ENCODE measurements around the gene ZFYVE28. TPM values are rescaled to one million over a fixed set of nuclear protein-coding genes. Genes with fewer than 3 reads are reported as not detected.

ZFYVE28 gene
- total and polyA plus RNA-seq, 2 of the 8 experiments (the other 6 are each of a cell fraction or from before 2014, with no cell fraction given): 1.7 to 4.9 TPM

DNA sequence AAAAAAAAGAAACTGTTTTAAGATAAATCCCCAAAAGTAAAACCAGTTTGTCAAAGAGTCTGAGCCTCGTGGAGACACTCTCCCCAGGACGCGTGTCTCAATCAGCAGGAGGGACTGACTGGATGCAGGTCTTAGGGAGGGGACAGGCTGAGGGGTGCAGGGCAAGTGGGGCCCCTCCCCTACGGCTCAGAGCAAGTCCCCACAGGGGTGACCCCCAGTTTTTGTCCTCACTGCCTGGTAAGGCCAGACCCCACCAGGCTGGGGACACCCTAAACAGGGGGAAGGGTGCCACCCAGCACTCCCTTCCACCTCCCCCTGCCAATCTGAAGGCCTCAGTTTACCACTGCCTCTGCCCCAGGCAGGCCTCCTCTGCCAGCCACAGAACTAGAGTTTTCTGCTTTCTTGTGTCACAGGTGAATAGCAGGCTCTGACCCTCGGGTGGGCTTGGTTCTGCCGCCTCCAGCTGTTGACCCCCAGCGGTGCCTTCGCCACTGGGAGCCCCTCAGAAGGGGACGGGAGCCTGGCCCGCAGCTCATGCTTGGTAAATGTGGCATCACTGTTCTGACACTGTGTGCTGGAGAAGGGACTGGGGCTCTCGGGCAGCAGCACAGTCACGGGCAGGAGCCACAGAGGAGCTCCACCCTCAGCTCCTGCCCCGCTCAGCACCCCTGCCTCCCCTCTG is 86.8 kb downstream of the ZFYVE28 start:
- H3K9ac ChIP-seq (replicated peaks in 1 of 4; ENCODE audit: extremely low read depth in 1 of 4, low read depth in 3 of 4, low read length in 3 of 4): no peak overlapping the region
- H3K9me3 ChIP-seq (ENCODE audit: insufficient read depth in 2 of 2, low read depth in 1 of 2, low read length in 1 of 2): no peaks in the 10 kb centered on the region
- no peak overlapping the region for H3K18ac ChIP-seq (ENCODE audit: extremely low read depth, low read length)
- DNase-seq (ENCODE audit: low read depth in 1 of 2, low spot score in 2 of 2) (no peak), FAIRE-seq (no peak)
- 92% methylated on average over 13 of the region's 13 CpGs; no CpG with 5 or more reads in 1 of the 2 experiments for WGBS, 2 experiments (ENCODE audit: extremely low coverage in 1 of 2, insufficient coverage in 1 of 2, insufficient read length in 1 of 2, insufficient replicate concordance in 2 of 2, low coverage in 1 of 2, low lambda C conversion rate in 2 of 2, missing lambda C conversion rate in 1 of 2)
- peaks cover 2% of the 10 kb centered on the region; the same call in 1 of the 2 replicates for H3K23me2 ChIP-seq (ENCODE audit: low read depth, low read length)
- POLR2A ChIA-PET (ENCODE audit: partially characterized antibody): interaction anchor here (0.8 to 1.3 kb wide), 2 partner anchors 14 to 81 kb away, joined by 3 read pairs; no protein-coding TSS in a partner anchor
- H3K27me3 ChIP-seq (replicated peaks in 1 of 4; ENCODE audit: control insufficient read depth in 3 of 4, extremely low read depth in 1 of 4, insufficient read depth in 3 of 4, low read length in 3 of 4): no peaks in the 10 kb centered on the region
- H3K4me2 ChIP-seq (ENCODE audit: insufficient read depth in 1 of 2, low read depth in 2 of 2, low read length in 2 of 2): no peak overlapping the region
- H3K79me1 ChIP-seq (ENCODE audit: low read depth, low read length): no peaks in the 10 kb centered on the region
- no peaks in the 10 kb centered on the region for H3K36me3 ChIP-seq (ENCODE audit: control insufficient read depth in 2 of 4, insufficient read depth in 4 of 4, low read length in 3 of 4)
- no peak overlapping the region for H3K23ac ChIP-seq (ENCODE audit: insufficient read length)
- no peak overlapping the region for H2BK20ac ChIP-seq (ENCODE audit: low read length)
- no peak overlapping the region for H3K4me3 ChIP-seq (ENCODE audit: extremely low read depth in 1 of 4, insufficient read depth in 2 of 4, low read depth in 3 of 4, low read length in 4 of 4)
- H3K56ac ChIP-seq (replicated peaks; ENCODE audit: insufficient read length, low read depth, low read length): no peak overlapping the region
- H2BK12ac ChIP-seq (ENCODE audit: low read depth, low read length): 0 out of 2 replicates have a peak overlapping the region, but pooled peaks have one; percentile 9
- no peak overlapping the region for H4K8ac ChIP-seq (ENCODE audit: extremely low read depth, insufficient read depth, low read length)
- no peak overlapping the region for H2BK15ac ChIP-seq (ENCODE audit: low read length)
- no peak overlapping the region for H4K5ac ChIP-seq (ENCODE audit: insufficient read length, low read depth, low read length)
- CTCF ChIA-PET (ENCODE audit: partially characterized antibody): interaction anchor here (0.7 to 1.1 kb wide), 3 partner anchors 12 to 112 kb away, joined by 3 to 4 read pairs (median 3); no protein-coding TSS in a partner anchor
- H3K79me2 ChIP-seq (ENCODE audit: control insufficient read depth in 1 of 2, insufficient read depth in 2 of 2, low read length in 2 of 2): no peaks in the 10 kb centered on the region
- H2AFZ ChIP-seq (ENCODE audit: low read length): no peak overlapping the region
- no peak overlapping the region for H3K14ac ChIP-seq (ENCODE audit: insufficient read length)
- H3K27ac ChIP-seq (ENCODE audit: low read depth, low read length): no peak overlapping the region
- peaks cover 0 to 7% (median 3%) of the 10 kb centered on the region in 4 experiments; a peak in 3 of 7 replicates for H3K4me1 ChIP-seq (replicated peaks in 1 of 4; ENCODE audit: control insufficient read depth in 3 of 4, insufficient read depth in 4 of 4, low read length in 3 of 4)
- H4K91ac ChIP-seq (replicated peaks; ENCODE audit: insufficient read length, low read length): no peak overlapping the region
- H3K4ac ChIP-seq (replicated peaks; ENCODE audit: insufficient read length, low read depth, low read length): no peak overlapping the region
- no peak overlapping the region for H2BK5ac ChIP-seq (ENCODE audit: low read depth, low read length)
- H2AK5ac ChIP-seq (ENCODE audit: low read depth, low read length): no peak overlapping the region
- no peak overlapping the region for H2BK120ac ChIP-seq (replicated peaks; ENCODE audit: low read depth, low read length)
- H4K20me1 ChIP-seq (replicated peaks in 1 of 2; ENCODE audit: control insufficient read depth in 1 of 2, insufficient read depth in 2 of 2, low read length in 2 of 2): no peaks in the 10 kb centered on the region
- TF ChIP-seq HDAC6 (IDR thresholded peaks at IDR 0.05; ENCODE audit: low read depth, low read length) (no peak), EGR1 (IDR thresholded peaks at IDR 0.05; ENCODE audit: borderline replicate concordance, low read depth, low read length) (no peak), YY1 (IDR thresholded peaks at IDR 0.05; ENCODE audit: low read depth, low read length) (no peak), ZNF274 (IDR thresholded peaks at IDR 0.05; ENCODE audit: borderline replicate concordance, extremely low read depth, low read length) (no peak), SP2 (IDR thresholded peaks at IDR 0.05; ENCODE audit: low read length) (no peak), SP4 (IDR thresholded peaks at IDR 0.05; ENCODE audit: low read length) (no peak), GTF2F1 (IDR thresholded peaks at IDR 0.05; ENCODE audit: borderline replicate concordance, low read depth, low read length) (no peak), RXRA (IDR thresholded peaks at IDR 0.05; ENCODE audit: insufficient read depth, low read depth, low read length) (no peak), EZH2 (IDR thresholded peaks at IDR 0.05; ENCODE audit: low read depth, low read length, severe bottlenecking) (no peak)
- TF ChIP-seq, protein P1, sequence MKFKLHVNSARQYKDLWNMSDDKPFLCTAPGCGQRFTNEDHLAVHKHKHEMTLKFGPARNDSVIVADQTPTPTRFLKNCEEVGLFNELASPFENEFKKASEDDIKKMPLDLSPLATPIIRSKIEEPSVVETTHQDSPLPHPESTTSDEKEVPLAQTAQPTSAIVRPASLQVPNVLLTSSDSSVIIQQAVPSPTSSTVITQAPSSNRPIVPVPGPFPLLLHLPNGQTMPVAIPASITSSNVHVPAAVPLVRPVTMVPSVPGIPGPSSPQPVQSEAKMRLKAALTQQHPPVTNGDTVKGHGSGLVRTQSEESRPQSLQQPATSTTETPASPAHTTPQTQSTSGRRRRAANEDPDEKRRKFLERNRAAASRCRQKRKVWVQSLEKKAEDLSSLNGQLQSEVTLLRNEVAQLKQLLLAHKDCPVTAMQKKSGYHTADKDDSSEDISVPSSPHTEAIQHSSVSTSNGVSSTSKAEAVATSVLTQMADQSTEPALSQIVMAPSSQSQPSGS (IDR thresholded peaks at IDR 0.05; ENCODE audit: low read length): no peak
- TF ChIP-seq, protein P2, sequence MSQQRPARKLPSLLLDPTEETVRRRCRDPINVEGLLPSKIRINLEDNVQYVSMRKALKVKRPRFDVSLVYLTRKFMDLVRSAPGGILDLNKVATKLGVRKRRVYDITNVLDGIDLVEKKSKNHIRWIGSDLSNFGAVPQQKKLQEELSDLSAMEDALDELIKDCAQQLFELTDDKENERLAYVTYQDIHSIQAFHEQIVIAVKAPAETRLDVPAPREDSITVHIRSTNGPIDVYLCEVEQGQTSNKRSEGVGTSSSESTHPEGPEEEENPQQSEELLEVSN (IDR thresholded peaks at IDR 0.05): no peak

Measured in H1 (cell line).